Ascending aorta (tissue), 2 donors: ENCODE data around the gene MBNL1. TPM values are rescaled to one million over a fixed set of nuclear protein-coding genes. Genes with fewer than 3 reads are reported as not detected.

Source experiments
- DNase-seq, 2 donors: peaks; one replicate each; pipeline ENCODE4 v3.0.0-alpha.2; 2019; ENCODE audit warnings: low spot score in 2 of 2
- H3K27ac ChIP-seq, 2 donors: fragments of 200-600 bp; sonication (generic); one replicate each; pipeline ENCODE4 v1.5.1; 2016 to 2017; ENCODE audit warnings: mild to moderate bottlenecking in 1 of 2
- H3K27me3 ChIP-seq: fragments of 200-600 bp; sonication (generic); one replicate; pipeline ENCODE4 v1.5.1; 2017
- H3K36me3 ChIP-seq, 2 donors: fragments of 200-600 bp; sonication (generic); one replicate each; pipeline ENCODE4 v1.5.1; 2016
- H3K4me1 ChIP-seq, 2 donors: fragments of 200-600 bp; sonication (generic); one replicate each; pipeline ENCODE4 v1.5.1; 2016 to 2017; ENCODE audit warnings: mild to moderate bottlenecking in 1 of 2
- H3K4me3 ChIP-seq, 2 donors: fragments of 200-600 bp; sonication (generic); one replicate each; pipeline ENCODE4 v1.5.1; 2016 to 2017; ENCODE audit warnings: mild to moderate bottlenecking in 1 of 2
- H3K9me3 ChIP-seq, 2 donors: fragments of 200-600 bp; sonication (generic); one replicate each; pipeline ENCODE4 v1.5.1; 2016
- intact Hi-C: fragments of 100-400 bp; cut with DNase I; formaldehyde crosslinking; loops from one replicate; pipeline ENCODE4 v1.15.1; 2023
- total RNA-seq: library from RNA; depleted of rRNA; stranded (reverse); fragments of >200 nt; gene quantifications from one replicate; pipeline ENCODE4 v1.1.0, GENCODE V29; 2016
- TF ChIP-seq, protein P1 (sequence below), 3 experiments: fragments of 200-600 bp in 2 of 3; fragments of 450-650 bp in 1 of 3; sonication (generic) in 2 of 3; IDR thresholded peaks; one replicate each; pipeline ENCODE4 v1.5.1; 2016 to 2019; ENCODE audit warnings: antibody characterized with exemption in 3 of 3, mild to moderate bottlenecking in 1 of 3, moderate library complexity in 1 of 3

The MBNL1 gene
- total RNA-seq, 1 donor from 2014 or later, result 350 TPM

DNA sequence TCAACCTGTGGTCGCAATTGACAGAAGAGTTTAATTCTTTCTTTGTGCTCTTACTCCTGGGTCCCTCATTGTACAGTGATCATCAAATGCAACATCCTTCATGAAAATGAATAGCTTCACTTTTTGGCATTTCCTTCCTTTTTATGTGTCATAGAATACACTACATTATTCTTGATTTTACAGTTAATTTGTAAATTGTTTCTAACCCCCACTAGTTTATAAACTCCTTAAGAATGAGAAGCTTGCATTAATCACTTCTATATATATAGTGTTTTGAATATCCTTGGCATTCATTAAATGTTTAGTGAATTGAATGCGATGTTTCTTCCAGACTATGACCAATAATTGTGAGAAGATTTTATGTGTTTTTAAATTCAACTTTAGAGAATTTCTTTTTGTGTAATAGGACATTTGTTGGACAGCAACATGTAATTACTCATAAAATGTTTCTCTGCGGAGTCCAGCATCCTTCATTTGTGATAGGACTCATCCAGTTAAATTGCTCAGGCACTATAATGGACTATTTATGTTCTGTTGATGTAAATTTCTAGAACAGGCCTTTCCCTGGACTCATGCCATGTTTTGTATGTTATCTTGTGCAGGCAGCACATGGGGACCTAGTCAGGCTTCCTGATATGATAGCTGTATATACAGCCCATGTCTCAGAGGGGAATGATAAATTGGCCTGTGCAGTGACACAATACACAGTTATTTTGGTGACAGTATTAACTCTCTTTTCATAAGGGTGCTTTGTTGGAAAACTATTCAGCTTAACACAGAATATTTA lies 51.3 kb downstream of the MBNL1 start:
- intact Hi-C loops, result no loop called here
- TF ChIP-seq, protein P1, sequence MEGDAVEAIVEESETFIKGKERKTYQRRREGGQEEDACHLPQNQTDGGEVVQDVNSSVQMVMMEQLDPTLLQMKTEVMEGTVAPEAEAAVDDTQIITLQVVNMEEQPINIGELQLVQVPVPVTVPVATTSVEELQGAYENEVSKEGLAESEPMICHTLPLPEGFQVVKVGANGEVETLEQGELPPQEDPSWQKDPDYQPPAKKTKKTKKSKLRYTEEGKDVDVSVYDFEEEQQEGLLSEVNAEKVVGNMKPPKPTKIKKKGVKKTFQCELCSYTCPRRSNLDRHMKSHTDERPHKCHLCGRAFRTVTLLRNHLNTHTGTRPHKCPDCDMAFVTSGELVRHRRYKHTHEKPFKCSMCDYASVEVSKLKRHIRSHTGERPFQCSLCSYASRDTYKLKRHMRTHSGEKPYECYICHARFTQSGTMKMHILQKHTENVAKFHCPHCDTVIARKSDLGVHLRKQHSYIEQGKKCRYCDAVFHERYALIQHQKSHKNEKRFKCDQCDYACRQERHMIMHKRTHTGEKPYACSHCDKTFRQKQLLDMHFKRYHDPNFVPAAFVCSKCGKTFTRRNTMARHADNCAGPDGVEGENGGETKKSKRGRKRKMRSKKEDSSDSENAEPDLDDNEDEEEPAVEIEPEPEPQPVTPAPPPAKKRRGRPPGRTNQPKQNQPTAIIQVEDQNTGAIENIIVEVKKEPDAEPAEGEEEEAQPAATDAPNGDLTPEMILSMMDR (IDR thresholded peaks at IDR 0.05), result no peak
- no peaks in the 10 kb centered on the region for H3K9me3 ChIP-seq
- DNase-seq, result no peak
- H3K36me3 ChIP-seq, result no peaks in the 10 kb centered on the region
- H3K4me3 ChIP-seq, result peak overlapping the region in 1 of 2 donors; percentile 14
- H3K27ac ChIP-seq, result peak overlapping the region; percentile 78 to 81
- peaks cover 10 to 76% of the 10 kb centered on the region in 2 donors for H3K4me1 ChIP-seq
- no peaks in the 10 kb centered on the region for H3K27me3 ChIP-seq

DNA sequence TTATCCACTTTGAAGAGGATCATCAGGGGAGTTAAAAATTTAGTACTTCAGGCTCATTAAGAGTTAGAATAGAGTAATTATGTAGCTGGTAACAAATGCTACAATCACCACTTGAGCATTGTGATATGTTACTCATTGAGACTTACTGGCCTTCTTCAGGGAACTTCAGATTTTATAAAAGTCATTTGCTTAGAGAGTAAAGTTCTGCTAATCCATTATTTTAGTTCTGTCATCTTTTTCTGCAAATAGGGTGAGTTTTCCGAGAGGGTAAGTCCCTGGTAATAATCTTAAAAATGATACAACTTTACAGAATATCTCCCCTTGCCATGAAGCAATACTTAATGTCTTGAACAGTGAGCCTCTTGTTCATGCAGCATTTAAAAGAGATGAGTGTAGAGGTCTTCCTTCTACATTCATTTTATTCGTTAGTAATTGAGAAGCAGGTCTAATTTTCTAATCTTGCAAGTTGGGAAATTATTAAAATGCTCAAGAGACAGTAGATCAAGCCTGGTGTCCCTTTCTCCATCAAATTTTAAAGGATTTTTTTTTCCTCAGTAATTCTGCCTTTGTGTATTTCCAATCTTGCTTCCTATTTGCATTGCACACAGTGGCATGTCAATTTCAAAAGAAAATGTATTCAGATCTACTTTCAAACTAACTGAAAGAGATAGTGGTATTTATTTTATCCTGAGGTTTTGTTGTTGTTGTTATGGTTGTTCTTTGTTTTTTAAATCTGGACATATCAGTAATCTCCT lies 52.6 kb downstream of the MBNL1 start:
- peaks cover 0 to 10% of the 10 kb centered on the region in 2 donors for H3K36me3 ChIP-seq
- H3K4me3 ChIP-seq, result peak overlapping the region in 1 of 2 donors; percentile 14
- peak overlapping the region; percentile 78 to 81 for H3K27ac ChIP-seq
- DNase-seq, result no peak
- peaks cover 10 to 67% of the 10 kb centered on the region in 2 donors for H3K4me1 ChIP-seq
- TF ChIP-seq, protein P1 (IDR thresholded peaks at IDR 0.05), result no peak
- intact Hi-C loops, result no loop called here
- no peaks in the 10 kb centered on the region for H3K27me3 ChIP-seq
- no peaks in the 10 kb centered on the region for H3K9me3 ChIP-seq

DNA sequence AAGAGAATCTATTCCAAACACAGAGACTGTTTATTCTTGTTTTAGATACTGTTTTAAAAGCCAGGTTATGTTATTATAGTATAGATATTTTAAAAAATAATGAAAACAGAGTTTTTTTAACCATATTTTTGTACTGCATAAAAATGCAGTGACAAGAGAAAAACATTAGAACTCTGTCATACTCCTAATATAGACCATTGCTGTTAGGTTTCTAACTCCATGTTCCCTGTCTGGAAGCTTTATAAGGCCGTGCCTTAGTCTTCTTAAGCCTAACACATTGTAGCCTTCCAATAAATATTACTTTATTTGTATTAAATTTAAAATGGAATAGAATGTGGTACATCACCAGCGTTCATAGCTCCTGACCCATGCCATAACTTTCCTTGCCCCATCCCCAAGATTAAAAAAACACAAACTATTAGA lies 53.2 kb downstream of the MBNL1 start:
- peaks cover 0 to 10% of the 10 kb centered on the region in 2 donors for H3K36me3 ChIP-seq
- H3K27ac ChIP-seq, result peak overlapping the region; percentile 78 to 81
- no peaks in the 10 kb centered on the region for H3K9me3 ChIP-seq
- no peak for DNase-seq
- no peaks in the 10 kb centered on the region for H3K27me3 ChIP-seq
- intact Hi-C loops, result no loop called here
- H3K4me3 ChIP-seq, result peak overlapping the region in 1 of 2 donors; percentile 23
- H3K4me1 ChIP-seq, result peaks cover 10 to 65% of the 10 kb centered on the region in 2 donors
- TF ChIP-seq, protein P1 (IDR thresholded peaks at IDR 0.05), result no peak

DNA sequence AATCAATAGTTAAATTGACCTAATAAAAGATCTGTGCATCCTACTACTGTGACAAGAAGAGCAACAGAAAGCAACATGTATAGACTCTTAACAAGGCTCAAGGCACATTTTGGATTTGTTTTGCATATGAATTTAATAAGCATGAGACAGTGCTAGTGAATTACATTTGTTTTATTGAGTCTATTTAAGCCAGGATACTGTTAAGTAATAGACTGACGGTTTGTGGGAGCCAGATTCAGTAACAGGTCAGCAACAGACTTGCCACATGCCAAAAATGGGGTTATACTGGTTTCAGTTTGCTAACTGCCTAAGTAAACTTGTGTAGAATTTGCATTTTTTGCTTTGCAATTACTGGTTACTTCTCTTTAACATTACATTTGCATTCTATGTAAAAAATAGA lies 54.0 kb downstream of the MBNL1 start:
- TF ChIP-seq, protein P1 (IDR thresholded peaks at IDR 0.05), result no peak
- Histone ChIP-seq H3K9me3 (no peaks in the 10 kb centered on the region), H3K27ac (peak overlapping the region; percentile 78 to 81), H3K4me3 (peak overlapping the region in 1 of 2 donors; percentile 23), H3K27me3 (no peaks in the 10 kb centered on the region), H3K4me1 (peaks cover 10 to 64% of the 10 kb centered on the region in 2 donors), H3K36me3 (peaks cover 0 to 10% of the 10 kb centered on the region in 2 donors)
- intact Hi-C loops, result no loop called here
- DNase-seq, result no peak

DNA sequence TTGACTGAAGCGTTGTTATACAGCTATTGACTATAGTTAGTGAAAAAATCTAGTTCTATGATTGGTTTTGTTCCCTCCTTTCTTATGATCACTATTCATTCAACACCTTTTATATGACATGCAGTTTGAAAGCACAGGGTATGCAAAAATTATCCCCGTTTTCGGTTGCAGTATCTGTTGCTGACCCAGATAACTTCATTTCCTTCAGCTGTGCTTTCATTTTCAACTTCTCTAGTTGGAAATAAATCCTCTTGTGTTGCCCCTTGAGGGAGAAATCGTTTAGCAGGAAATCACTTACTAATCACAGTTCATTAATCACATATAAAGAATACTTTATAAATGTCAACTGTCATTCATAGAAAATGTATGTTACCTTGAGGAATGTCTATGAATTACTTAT lies 55.1 kb downstream of the MBNL1 start:
- H3K4me1 ChIP-seq, result peaks cover 10 to 61% of the 10 kb centered on the region in 2 donors
- H3K27ac ChIP-seq, result peak overlapping the region; percentile 78 to 81
- peak overlapping the region in 1 of 2 donors; percentile 23 for H3K4me3 ChIP-seq
- TF ChIP-seq, protein P1 (IDR thresholded peaks at IDR 0.05), result no peak
- no peak for DNase-seq
- H3K27me3 ChIP-seq, result no peaks in the 10 kb centered on the region
- H3K9me3 ChIP-seq, result no peaks in the 10 kb centered on the region
- H3K36me3 ChIP-seq, result peaks cover 0 to 10% of the 10 kb centered on the region in 2 donors
- intact Hi-C loops, result no loop called here
